ENCODE data around the gene AURKB. TPM values are rescaled to one million over a fixed set of nuclear protein-coding genes. Genes with fewer than 3 reads are reported as not detected.
A peak's percentile ranks its signal among the peaks of the same experiment; 100 is the strongest.
"Not testable (repeated sequence)": the region's sequence is repeated elsewhere in the genome, so short reads cannot be mapped to it uniquely, and the experiment has no call there.

AURKB gene
- polyA plus RNA-seq (2013, experiment 1 of 4): 130 TPM
- 101 TPM for polyA plus RNA-seq (2013, experiment 2 of 4)
- polyA plus RNA-seq (2013, experiment 3 of 4): 122 TPM
- polyA plus RNA-seq (2013, experiment 4 of 4): 129 TPM

DNA sequence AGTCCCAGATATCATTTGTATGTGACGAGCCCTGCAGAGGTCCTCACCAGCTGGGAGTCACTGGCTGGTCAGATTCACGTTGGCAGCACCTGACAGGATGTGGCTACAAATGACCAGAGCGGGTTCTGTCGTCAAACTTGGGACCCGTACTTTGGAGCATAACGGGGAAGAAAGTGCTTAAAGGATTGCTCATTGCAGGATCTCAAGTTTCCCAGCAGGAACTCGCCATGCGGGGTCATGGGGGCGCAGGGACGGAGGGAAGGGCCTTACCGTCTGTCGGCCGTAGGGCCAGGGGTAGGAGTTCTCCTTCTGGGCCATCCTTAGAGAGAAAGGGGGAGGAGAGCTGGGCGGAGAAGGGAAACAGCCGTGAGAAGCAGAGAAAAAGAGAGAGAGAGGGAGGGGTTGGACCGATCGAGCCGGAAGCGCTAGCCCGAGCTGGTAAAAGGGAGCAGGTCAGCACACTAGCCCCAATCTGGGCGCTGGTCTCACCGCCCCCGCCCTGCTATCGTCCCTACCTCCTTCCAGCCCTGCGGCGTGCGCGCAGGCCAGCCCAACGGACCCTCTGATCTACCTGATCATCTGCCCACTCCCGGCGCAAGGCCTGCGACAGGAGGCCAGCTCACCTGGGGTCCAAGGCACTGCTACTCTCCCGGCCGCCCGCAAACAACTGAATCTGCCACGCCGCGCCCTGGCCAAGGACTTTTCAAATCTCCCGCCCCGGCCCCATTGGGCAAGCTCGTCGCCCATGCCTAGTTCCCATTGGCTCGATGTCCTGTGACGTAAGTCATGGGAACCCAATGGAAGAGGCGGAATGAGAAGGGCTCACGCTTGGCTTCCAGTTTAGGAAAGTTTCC is at the start of gene AURKB:
TSS of gene AURKB (minus strand) at position 669 of the 854 bp plus-strand sequence. CDS start at position 318, 351 bp downstream.
- WGBS, 2 experiments: 0 to 1% methylated on average over 46 of the region's 46 CpGs
- peak within 1 kb of the TSS; percentile 66 for H3K4me3 ChIP-seq (ENCODE audit: insufficient read depth, low read depth, low read length)
- no peaks in the 10 kb centered on the region for H3K9me3 ChIP-seq (ENCODE audit: control insufficient read depth, low read length)
- peaks cover 29% of the 10 kb centered on the region for H3K36me3 ChIP-seq (ENCODE audit: control insufficient read depth, insufficient read depth, low read length)
- no peaks in the 10 kb centered on the region for H3K27me3 ChIP-seq (ENCODE audit: control insufficient read depth, insufficient read depth, low read length, poor library complexity, severe bottlenecking)
- peak within 1 kb of the TSS; percentile 55 for H3K27ac ChIP-seq (ENCODE audit: insufficient read depth, low read depth, low read length, poor library complexity, severe bottlenecking)
- peaks cover 5% of the 10 kb centered on the region for H3K4me1 ChIP-seq (ENCODE audit: control insufficient read depth, insufficient read depth, low read length)

DNA sequence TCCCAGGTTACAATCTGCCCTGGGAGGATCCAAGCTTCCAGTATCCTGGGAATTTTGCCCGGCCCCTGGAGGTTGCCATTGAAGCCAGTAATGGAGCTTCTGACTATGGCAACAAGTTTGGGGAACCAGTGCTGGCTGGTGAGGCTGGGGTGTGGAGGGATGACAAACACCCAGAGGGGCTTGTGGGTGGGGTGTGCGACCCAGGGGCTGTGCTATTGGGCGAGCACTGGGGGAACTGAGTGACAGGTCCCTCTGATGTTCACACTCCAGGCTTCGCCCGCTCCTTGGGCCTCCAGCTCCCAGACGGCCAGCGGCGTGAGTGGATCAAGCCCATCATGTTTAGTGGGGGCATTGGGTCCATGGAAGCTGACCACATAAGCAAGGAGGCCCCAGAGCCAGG is 47.4 kb upstream of the AURKB start:
- peaks cover 65% of the 10 kb centered on the region for H3K36me3 ChIP-seq (ENCODE audit: control insufficient read depth, insufficient read depth, low read length)

DNA sequence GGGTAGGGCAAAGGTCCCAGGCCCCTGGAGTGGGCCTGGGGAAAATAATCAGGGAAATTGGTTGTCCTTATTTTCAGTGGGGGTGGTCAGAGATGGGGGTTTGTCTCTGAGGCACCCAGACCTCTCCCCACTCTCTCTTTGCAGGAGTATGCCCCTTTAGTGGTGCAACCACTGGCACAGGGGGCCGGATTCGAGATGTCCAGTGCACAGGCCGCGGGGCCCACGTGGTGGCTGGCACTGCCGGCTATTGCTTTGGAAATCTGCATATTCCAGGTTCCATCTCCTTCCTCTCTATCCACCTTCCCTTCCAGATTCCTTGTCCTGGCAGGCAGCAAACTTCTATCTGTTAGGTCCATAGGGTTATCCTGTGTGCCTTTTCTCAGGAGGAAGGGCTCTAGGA is 46.3 kb upstream of the AURKB start:
- Histone ChIP-seq H3K9me3 (ENCODE audit: control insufficient read depth, low read length) (no peaks in the 10 kb centered on the region), H3K27ac (ENCODE audit: insufficient read depth, low read depth, low read length, poor library complexity, severe bottlenecking) (no peak overlapping the region), H3K36me3 (ENCODE audit: control insufficient read depth, insufficient read depth, low read length) (peaks cover 63% of the 10 kb centered on the region), H3K4me3 (ENCODE audit: insufficient read depth, low read depth, low read length) (no peak overlapping the region), H3K4me1 (ENCODE audit: control insufficient read depth, insufficient read depth, low read length) (no peaks in the 10 kb centered on the region), H3K27me3 (ENCODE audit: control insufficient read depth, insufficient read depth, low read length, poor library complexity, severe bottlenecking) (no peaks in the 10 kb centered on the region)
- WGBS, 2 experiments: 97 to 98% methylated on average over 6 of the region's 6 CpGs

More for the DNA sequence above, 47.4 kb upstream of the AURKB start:
- Histone ChIP-seq H3K27me3 (ENCODE audit: control insufficient read depth, insufficient read depth, low read length, poor library complexity, severe bottlenecking) (no peaks in the 10 kb centered on the region), H3K4me3 (ENCODE audit: insufficient read depth, low read depth, low read length) (no peak overlapping the region), H3K4me1 (ENCODE audit: control insufficient read depth, insufficient read depth, low read length) (no peaks in the 10 kb centered on the region), H3K27ac (ENCODE audit: insufficient read depth, low read depth, low read length, poor library complexity, severe bottlenecking) (no peak overlapping the region), H3K9me3 (ENCODE audit: control insufficient read depth, low read length) (no peaks in the 10 kb centered on the region)
- 95 to 98% methylated on average over 8 of the region's 8 CpGs for WGBS, 2 experiments

DNA sequence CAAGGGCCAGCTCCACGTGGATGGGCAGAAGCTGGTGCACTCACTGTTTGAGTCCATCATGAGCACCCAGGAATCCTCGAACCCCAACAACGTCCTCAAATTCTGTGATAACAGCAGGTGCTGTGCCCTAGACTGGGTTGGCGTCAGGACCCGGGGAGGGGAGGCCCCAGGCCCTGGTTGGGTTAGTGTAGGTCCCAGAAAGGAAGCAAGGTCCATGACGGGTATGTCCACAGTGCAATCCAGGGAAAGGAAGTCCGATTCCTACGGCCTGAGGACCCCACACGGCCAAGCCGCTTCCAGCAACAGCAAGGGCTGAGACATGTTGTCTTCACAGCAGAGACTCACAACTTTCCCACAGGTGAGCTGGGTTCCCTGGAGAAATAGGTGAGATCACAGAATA is 45.9 kb upstream of the AURKB start:
- peaks cover 59% of the 10 kb centered on the region for H3K36me3 ChIP-seq (ENCODE audit: control insufficient read depth, insufficient read depth, low read length)
- H3K9me3 ChIP-seq (ENCODE audit: control insufficient read depth, low read length): no peaks in the 10 kb centered on the region
- H3K27ac ChIP-seq (ENCODE audit: insufficient read depth, low read depth, low read length, poor library complexity, severe bottlenecking): no peak overlapping the region
- no peaks in the 10 kb centered on the region for H3K27me3 ChIP-seq (ENCODE audit: control insufficient read depth, insufficient read depth, low read length, poor library complexity, severe bottlenecking)
- H3K4me3 ChIP-seq (ENCODE audit: insufficient read depth, low read depth, low read length): no peak overlapping the region
- no peaks in the 10 kb centered on the region for H3K4me1 ChIP-seq (ENCODE audit: control insufficient read depth, insufficient read depth, low read length)
- WGBS, 2 experiments: 95 to 96% methylated on average over 10 of the region's 10 CpGs

DNA sequence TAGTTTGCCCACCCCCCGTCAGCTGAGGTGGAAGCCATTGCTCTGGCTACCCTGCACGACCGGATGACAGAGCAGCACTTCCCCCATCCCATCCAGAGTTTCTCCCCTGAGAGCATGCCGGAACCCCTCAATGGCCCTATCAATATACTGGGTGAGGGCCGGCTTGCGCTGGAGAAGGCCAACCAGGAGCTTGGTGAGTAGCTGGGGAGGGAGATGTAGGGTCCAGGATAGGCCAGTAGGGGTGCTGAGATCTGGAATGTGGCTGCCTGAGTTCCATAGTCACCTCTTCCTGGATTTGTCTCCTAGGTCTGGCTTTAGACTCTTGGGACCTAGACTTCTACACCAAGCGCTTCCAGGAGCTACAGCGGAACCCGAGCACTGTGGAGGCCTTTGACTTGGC is 45.1 kb upstream of the AURKB start:
- WGBS, 2 experiments: 93 to 95% methylated on average over 9 of the region's 9 CpGs
- Histone ChIP-seq H3K9me3 (ENCODE audit: control insufficient read depth, low read length) (no peaks in the 10 kb centered on the region), H3K4me1 (ENCODE audit: control insufficient read depth, insufficient read depth, low read length) (peaks cover under 1% of the 10 kb centered on the region), H3K4me3 (ENCODE audit: insufficient read depth, low read depth, low read length) (no peak overlapping the region), H3K27ac (ENCODE audit: insufficient read depth, low read depth, low read length, poor library complexity, severe bottlenecking) (no peak overlapping the region), H3K27me3 (ENCODE audit: control insufficient read depth, insufficient read depth, low read length, poor library complexity, severe bottlenecking) (no peaks in the 10 kb centered on the region), H3K36me3 (ENCODE audit: control insufficient read depth, insufficient read depth, low read length) (peaks cover 51% of the 10 kb centered on the region)

DNA sequence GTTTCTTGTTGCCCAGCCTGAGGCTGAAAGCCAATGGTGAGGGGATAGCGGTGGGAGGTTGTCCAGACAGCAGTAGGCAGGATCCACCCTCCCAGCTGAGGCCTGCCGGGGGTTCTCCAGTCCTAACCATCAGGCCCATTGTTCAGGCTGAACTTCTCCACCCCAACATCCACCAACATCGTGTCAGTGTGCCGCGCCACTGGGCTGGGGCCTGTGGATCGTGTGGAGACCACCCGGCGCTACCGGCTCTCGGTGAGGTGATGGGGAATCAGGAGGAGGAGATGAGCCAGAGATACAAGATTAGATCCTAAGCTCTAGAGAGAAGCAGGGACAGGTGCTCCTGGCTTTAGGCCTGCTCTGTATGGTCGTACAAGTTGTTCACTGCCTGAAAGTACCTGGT is 44.5 kb upstream of the AURKB start:
- H3K9me3 ChIP-seq (ENCODE audit: control insufficient read depth, low read length): no peaks in the 10 kb centered on the region
- WGBS, 2 experiments: 97% methylated on average over 11 of the region's 11 CpGs
- H3K36me3 ChIP-seq (ENCODE audit: control insufficient read depth, insufficient read depth, low read length): peaks cover 45% of the 10 kb centered on the region
- H3K4me1 ChIP-seq (ENCODE audit: control insufficient read depth, insufficient read depth, low read length): peaks cover 7% of the 10 kb centered on the region
- no peak overlapping the region for H3K4me3 ChIP-seq (ENCODE audit: insufficient read depth, low read depth, low read length)
- H3K27ac ChIP-seq (ENCODE audit: insufficient read depth, low read depth, low read length, poor library complexity, severe bottlenecking): no peak overlapping the region
- H3K27me3 ChIP-seq (ENCODE audit: control insufficient read depth, insufficient read depth, low read length, poor library complexity, severe bottlenecking): no peaks in the 10 kb centered on the region

DNA sequence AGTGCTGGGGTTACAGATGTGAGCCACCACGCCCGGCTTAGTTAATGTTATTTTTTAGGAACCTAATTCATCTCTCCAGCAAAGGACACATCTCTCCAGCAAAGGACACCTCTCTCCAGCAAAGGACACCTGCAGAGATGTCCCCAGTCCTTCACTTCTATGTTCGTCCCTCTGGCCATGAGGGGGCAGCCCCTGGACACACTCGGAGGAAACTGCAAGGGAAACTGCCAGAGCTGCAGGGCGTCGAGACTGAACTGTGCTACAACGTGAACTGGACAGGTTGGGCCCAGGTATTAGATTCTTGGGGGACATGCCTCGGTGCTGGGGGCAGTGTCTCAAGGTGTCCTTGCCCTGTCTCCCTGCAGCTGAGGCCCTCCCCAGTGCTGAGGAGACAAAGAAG is 43.4 kb upstream of the AURKB start:
- WGBS, 2 experiments: 86% methylated on average over 8 of the region's 8 CpGs
- Histone ChIP-seq H3K27ac (ENCODE audit: insufficient read depth, low read depth, low read length, poor library complexity, severe bottlenecking) (no peak overlapping the region), H3K4me1 (ENCODE audit: control insufficient read depth, insufficient read depth, low read length) (peaks cover 11% of the 10 kb centered on the region), H3K9me3 (ENCODE audit: control insufficient read depth, low read length) (no peaks in the 10 kb centered on the region), H3K36me3 (ENCODE audit: control insufficient read depth, insufficient read depth, low read length) (peaks cover 36% of the 10 kb centered on the region), H3K27me3 (ENCODE audit: control insufficient read depth, insufficient read depth, low read length, poor library complexity, severe bottlenecking) (no peaks in the 10 kb centered on the region), H3K4me3 (ENCODE audit: insufficient read depth, low read depth, low read length) (no peak overlapping the region)

DNA sequence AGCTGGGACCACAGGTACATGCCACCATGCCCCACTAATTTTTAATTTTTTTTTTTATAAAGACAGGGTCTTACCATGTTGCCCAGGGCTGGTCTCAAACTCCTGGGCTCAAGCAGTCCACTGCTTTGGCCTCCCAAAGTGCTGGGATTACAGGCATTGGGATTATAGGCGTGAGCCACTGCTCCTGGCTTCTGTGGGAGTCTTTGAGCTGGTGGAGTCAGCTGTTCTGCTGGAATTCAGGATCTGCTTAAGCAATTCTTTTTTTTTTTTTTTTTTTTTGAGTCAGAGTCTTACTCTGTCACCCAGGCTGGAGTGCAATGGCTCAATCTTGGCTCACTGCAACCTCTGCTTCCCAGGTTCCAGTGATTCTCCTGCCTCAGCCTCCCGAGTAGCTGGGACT is 41.0 kb upstream of the AURKB start:
- not testable (repeated sequence) for H3K27ac ChIP-seq (ENCODE audit: insufficient read depth, low read depth, low read length, poor library complexity, severe bottlenecking); H3K9me3 ChIP-seq (ENCODE audit: control insufficient read depth, low read length); H3K4me3 ChIP-seq (ENCODE audit: insufficient read depth, low read depth, low read length); H3K27me3 ChIP-seq (ENCODE audit: control insufficient read depth, insufficient read depth, low read length, poor library complexity, severe bottlenecking)
- H3K36me3 ChIP-seq (ENCODE audit: control insufficient read depth, insufficient read depth, low read length): peaks cover 17% of the 10 kb centered on the region
- 86 to 88% methylated on average over 2 of the region's 2 CpGs for WGBS, 2 experiments
- peaks cover 11% of the 10 kb centered on the region for H3K4me1 ChIP-seq (ENCODE audit: control insufficient read depth, insufficient read depth, low read length)

DNA sequence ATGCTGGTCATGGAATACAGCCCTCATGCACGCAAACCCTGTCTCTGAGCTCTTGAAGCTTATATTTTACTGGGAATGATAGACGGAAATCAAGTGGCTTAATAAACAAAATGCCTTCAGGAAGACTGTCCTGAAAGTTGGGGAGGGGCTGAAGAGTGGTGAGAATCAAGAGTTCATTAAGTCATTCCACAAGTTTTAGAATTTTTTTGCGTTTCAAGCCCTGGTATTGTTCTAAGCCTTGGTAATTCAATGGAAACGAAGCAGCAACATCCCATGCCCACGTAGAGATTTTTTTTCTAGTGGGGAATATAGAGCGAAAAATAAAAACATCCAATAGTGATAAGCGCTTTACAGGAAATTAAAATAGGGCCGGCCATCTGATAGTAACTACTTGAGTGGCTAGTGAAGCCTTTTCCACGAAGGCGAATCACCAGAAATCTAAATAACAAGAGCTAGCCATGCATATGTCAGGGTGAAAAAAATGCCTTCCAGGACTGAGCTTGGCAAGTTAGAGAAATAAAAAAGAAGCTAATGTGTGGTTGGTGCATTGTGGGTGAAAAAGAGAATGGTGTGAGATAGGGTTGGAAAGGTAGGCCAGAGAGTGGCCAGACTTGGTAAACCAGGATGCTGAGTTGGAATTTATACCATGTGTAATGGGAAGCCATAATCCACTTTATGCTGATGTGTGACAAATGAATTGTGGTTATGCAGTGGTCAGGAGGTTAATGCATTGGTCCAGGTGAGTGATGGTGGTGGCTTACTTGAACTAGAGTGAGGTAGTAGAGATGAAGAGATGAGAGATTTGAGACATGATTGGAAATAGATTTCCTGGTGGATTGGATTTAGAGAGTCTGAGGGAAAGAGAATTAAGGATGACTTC is 39.5 kb upstream of the AURKB start:
- Histone ChIP-seq H3K36me3 (ENCODE audit: control insufficient read depth, insufficient read depth, low read length) (peaks cover 1% of the 10 kb centered on the region), H3K27me3 (ENCODE audit: control insufficient read depth, insufficient read depth, low read length, poor library complexity, severe bottlenecking) (no peaks in the 10 kb centered on the region), H3K9me3 (ENCODE audit: control insufficient read depth, low read length) (no peaks in the 10 kb centered on the region), H3K4me3 (ENCODE audit: insufficient read depth, low read depth, low read length) (peak overlapping the region; percentile 99), H3K4me1 (ENCODE audit: control insufficient read depth, insufficient read depth, low read length) (peaks cover 11% of the 10 kb centered on the region), H3K27ac (ENCODE audit: insufficient read depth, low read depth, low read length, poor library complexity, severe bottlenecking) (peak overlapping the region; percentile 93)
- whole genome bisulfite sequencing, 2 experiments: 12 to 13% methylated on average over 10 of the region's 10 CpGs

Measured in ectodermal cell (in vitro differentiated cells).